ENCODE measurements around the gene ATRNL1. TPM values are rescaled to one million over a fixed set of nuclear protein-coding genes. Genes with fewer than 3 reads are reported as not detected.

Gene ATRNL1
- total RNA-seq, 1 donor from 2014 or later, result 24.2 TPM

DNA sequence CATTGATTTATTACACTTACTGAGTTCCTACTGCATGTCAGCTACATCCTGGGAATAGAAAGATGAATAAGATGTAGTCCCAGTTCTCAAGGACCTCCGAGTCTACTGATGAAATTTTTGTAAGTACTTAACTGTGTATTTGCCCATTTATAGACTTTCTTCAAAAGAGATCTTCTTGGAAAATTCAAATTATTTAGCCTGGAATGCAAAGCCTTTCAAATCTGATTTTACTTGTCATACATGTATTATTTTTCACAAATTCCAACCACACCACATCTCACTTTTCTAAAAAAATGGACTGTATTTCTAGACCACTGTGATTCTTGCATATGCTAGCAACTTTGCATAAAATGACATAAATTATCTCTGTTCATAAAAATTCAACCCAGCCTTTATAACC, 581.3 kb downstream of the ATRNL1 start:
- no peaks in the 10 kb centered on the region for H3K27me3 Mint-ChIP-seq
- no peak for DNase-seq (ENCODE audit: low spot score, unreplicated experiment)
- H3K27ac Mint-ChIP-seq, result no peak overlapping the region
- H3K9me3 Mint-ChIP-seq (ENCODE audit: low read depth), result no peaks in the 10 kb centered on the region
- no peaks in the 10 kb centered on the region for H3K4me1 Mint-ChIP-seq (ENCODE audit: low read depth)
- H3K4me3 Mint-ChIP-seq (ENCODE audit: low read depth), result no peak overlapping the region
- H3K36me3 Mint-ChIP-seq (ENCODE audit: insufficient read depth), result no peaks in the 10 kb centered on the region
- TF ChIP-seq, protein P1, sequence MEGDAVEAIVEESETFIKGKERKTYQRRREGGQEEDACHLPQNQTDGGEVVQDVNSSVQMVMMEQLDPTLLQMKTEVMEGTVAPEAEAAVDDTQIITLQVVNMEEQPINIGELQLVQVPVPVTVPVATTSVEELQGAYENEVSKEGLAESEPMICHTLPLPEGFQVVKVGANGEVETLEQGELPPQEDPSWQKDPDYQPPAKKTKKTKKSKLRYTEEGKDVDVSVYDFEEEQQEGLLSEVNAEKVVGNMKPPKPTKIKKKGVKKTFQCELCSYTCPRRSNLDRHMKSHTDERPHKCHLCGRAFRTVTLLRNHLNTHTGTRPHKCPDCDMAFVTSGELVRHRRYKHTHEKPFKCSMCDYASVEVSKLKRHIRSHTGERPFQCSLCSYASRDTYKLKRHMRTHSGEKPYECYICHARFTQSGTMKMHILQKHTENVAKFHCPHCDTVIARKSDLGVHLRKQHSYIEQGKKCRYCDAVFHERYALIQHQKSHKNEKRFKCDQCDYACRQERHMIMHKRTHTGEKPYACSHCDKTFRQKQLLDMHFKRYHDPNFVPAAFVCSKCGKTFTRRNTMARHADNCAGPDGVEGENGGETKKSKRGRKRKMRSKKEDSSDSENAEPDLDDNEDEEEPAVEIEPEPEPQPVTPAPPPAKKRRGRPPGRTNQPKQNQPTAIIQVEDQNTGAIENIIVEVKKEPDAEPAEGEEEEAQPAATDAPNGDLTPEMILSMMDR (IDR thresholded peaks at IDR 0.05; ENCODE audit: unreplicated experiment), result no peak

DNA sequence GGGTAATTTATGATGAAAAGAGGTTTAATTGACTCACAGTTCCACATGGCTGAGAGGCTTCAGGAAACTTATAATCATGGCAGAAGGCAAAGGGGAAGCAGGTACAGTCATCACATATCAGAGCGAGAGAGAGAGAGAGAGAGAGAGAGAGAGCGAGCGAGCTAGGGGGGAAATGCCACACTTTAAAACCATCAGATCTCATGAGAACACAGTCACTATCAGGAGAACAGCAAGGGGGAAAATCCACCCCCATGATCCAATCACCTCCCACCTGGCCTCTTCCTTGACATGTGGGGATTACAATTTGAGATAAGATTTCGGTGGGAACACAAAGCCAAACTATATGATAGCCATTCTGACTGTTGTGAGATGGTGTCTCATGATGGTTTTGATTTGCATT, 603.6 kb downstream of the ATRNL1 start:
- H3K36me3 Mint-ChIP-seq (ENCODE audit: insufficient read depth), result no peaks in the 10 kb centered on the region
- H3K27ac Mint-ChIP-seq, result no peak overlapping the region

GRCh38 chr10:115706026-115706425, 612.9 kb downstream of the ATRNL1 start:
- Mint-ChIP-seq H3K36me3 (ENCODE audit: insufficient read depth) (no peaks in the 10 kb centered on the region), H3K9me3 (ENCODE audit: low read depth) (no peaks in the 10 kb centered on the region), H3K27ac (no peak overlapping the region), H3K4me1 (ENCODE audit: low read depth) (no peaks in the 10 kb centered on the region), H3K4me3 (ENCODE audit: low read depth) (no peak overlapping the region), H3K27me3 (no peaks in the 10 kb centered on the region)
- DNase-seq (ENCODE audit: low spot score, unreplicated experiment), result no peak
- TF ChIP-seq, protein P1 (IDR thresholded peaks at IDR 0.05; ENCODE audit: unreplicated experiment), result no peak

More for the DNA sequence above, 603.6 kb downstream of the ATRNL1 start:
- H3K4me3 Mint-ChIP-seq (ENCODE audit: low read depth), result no peak overlapping the region
- H3K9me3 Mint-ChIP-seq (ENCODE audit: low read depth), result peaks cover 4% of the 10 kb centered on the region
- H3K27me3 Mint-ChIP-seq, result no peaks in the 10 kb centered on the region
- TF ChIP-seq, protein P1 (IDR thresholded peaks at IDR 0.05; ENCODE audit: unreplicated experiment), result no peak
- DNase-seq (ENCODE audit: low spot score, unreplicated experiment), result no peak
- H3K4me1 Mint-ChIP-seq (ENCODE audit: low read depth), result no peaks in the 10 kb centered on the region

DNA sequence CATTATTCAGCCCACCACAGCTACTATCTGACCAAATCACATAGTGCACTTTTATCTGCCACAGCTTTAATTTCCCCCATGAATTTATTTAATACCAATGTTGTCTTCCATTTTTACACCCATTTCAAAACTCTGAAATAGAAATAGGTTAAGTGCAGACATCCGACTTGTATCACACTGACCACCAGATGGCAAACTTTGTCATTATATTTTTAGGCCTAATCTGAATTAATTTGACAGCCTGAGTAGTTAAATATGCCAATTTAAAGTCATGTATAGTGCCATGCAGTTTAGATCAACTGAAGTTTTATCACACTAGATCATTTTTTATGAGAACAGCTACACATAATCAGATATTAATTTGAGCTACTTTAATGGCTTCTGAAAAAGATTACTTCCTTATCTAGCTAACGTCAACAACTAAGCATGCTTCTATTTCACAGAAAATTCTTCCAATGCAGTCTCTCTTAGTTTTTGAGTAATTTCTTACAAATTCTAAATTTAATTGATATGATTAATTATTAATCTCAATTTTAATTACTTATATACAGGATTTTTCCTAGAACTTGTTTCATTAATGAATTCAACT, 613.4 kb downstream of the ATRNL1 start:
- DNase-seq (ENCODE audit: low spot score, unreplicated experiment), result no peak
- Mint-ChIP-seq H3K4me3 (ENCODE audit: low read depth) (no peak overlapping the region), H3K27ac (no peak overlapping the region), H3K27me3 (no peaks in the 10 kb centered on the region), H3K4me1 (ENCODE audit: low read depth) (no peaks in the 10 kb centered on the region), H3K36me3 (ENCODE audit: insufficient read depth) (no peaks in the 10 kb centered on the region), H3K9me3 (ENCODE audit: low read depth) (no peaks in the 10 kb centered on the region)
- TF ChIP-seq, protein P1 (IDR thresholded peaks at IDR 0.05; ENCODE audit: unreplicated experiment), result peak; percentile 63

- no peaks in the 10 kb centered on the region for H3K4me1 Mint-ChIP-seq (ENCODE audit: low read depth)
- no peaks in the 10 kb centered on the region for H3K9me3 Mint-ChIP-seq (ENCODE audit: low read depth)
- no peak overlapping the region for H3K27ac Mint-ChIP-seq
- H3K4me3 Mint-ChIP-seq (ENCODE audit: low read depth), result no peak overlapping the region
- no peaks in the 10 kb centered on the region for H3K36me3 Mint-ChIP-seq (ENCODE audit: insufficient read depth)
- no peak for DNase-seq (ENCODE audit: low spot score, unreplicated experiment)
- TF ChIP-seq, protein P1 (IDR thresholded peaks at IDR 0.05; ENCODE audit: unreplicated experiment), result peak; percentile 30
- H3K27me3 Mint-ChIP-seq, result no peaks in the 10 kb centered on the region
Observed at GRCh38 chr10:115710136-115710535, 617.0 kb downstream of the ATRNL1 start.
